ENCODE data around the gene PLCB1. TPM values are rescaled to one million over a fixed set of nuclear protein-coding genes. Genes with fewer than 3 reads are reported as not detected.

The PLCB1 gene
- total and polyA plus RNA-seq, 2 donors: 16.8 to 147 TPM

- Histone ChIP-seq H3K36me3 (ENCODE audit: insufficient read depth) (no peaks in the 10 kb centered on the region), H3K27ac (ENCODE audit: low read depth) (no peak overlapping the region), H3K4me3 (ENCODE audit: low read depth, low read length) (no peak overlapping the region), H3K4me1 (ENCODE audit: insufficient read depth) (no peaks in the 10 kb centered on the region)
- DNase-seq (ENCODE audit: extremely low spot score): no peak
Observed at GRCh38 chr20:8414586-8415274, 282.7 kb downstream of the PLCB1 start.

GRCh38 chr20:8421981-8422380, 289.9 kb downstream of the PLCB1 start:
- WGBS: 24% methylated on average over 2 of the region's 2 CpGs
- H3K4me3 ChIP-seq (ENCODE audit: low read depth, low read length): no peak overlapping the region
- no peaks in the 10 kb centered on the region for H3K4me1 ChIP-seq (ENCODE audit: insufficient read depth)
- DNase-seq (ENCODE audit: extremely low spot score): no peak
- H3K27ac ChIP-seq (ENCODE audit: low read depth): no peak overlapping the region
- no peaks in the 10 kb centered on the region for H3K36me3 ChIP-seq (ENCODE audit: insufficient read depth)

GRCh38 chr20:8423482-8423881, 291.4 kb downstream of the PLCB1 start:
- H3K36me3 ChIP-seq (ENCODE audit: insufficient read depth): no peaks in the 10 kb centered on the region
- no peaks in the 10 kb centered on the region for H3K4me1 ChIP-seq (ENCODE audit: insufficient read depth)
- DNase-seq (ENCODE audit: extremely low spot score): no peak
- 88% methylated on average over 2 of the region's 2 CpGs for WGBS
- H3K27ac ChIP-seq (ENCODE audit: low read depth): no peak overlapping the region
- no peak overlapping the region for H3K4me3 ChIP-seq (ENCODE audit: low read depth, low read length)

GRCh38 chr20:8424010-8424409, 291.9 kb downstream of the PLCB1 start:
- H3K4me3 ChIP-seq (ENCODE audit: low read depth, low read length): no peak overlapping the region
- no peak for DNase-seq (ENCODE audit: extremely low spot score)
- H3K36me3 ChIP-seq (ENCODE audit: insufficient read depth): no peaks in the 10 kb centered on the region
- no peak overlapping the region for H3K27ac ChIP-seq (ENCODE audit: low read depth)
- no peaks in the 10 kb centered on the region for H3K4me1 ChIP-seq (ENCODE audit: insufficient read depth)
- 91% methylated on average over 2 of the region's 2 CpGs for WGBS

GRCh38 chr20:8425016-8425415, 292.9 kb downstream of the PLCB1 start:
- H3K36me3 ChIP-seq (ENCODE audit: insufficient read depth): no peaks in the 10 kb centered on the region
- WGBS: 77% methylated on average over 4 of the region's 4 CpGs
- H3K4me1 ChIP-seq (ENCODE audit: insufficient read depth): no peaks in the 10 kb centered on the region
- no peak for DNase-seq (ENCODE audit: extremely low spot score)
- H3K4me3 ChIP-seq (ENCODE audit: low read depth, low read length): no peak overlapping the region
- H3K27ac ChIP-seq (ENCODE audit: low read depth): no peak overlapping the region

- WGBS: 93% methylated on average over 4 of the region's 4 CpGs
- Histone ChIP-seq H3K4me3 (ENCODE audit: low read depth, low read length) (no peak overlapping the region), H3K27ac (ENCODE audit: low read depth) (no peak overlapping the region), H3K36me3 (ENCODE audit: insufficient read depth) (no peaks in the 10 kb centered on the region), H3K4me1 (ENCODE audit: insufficient read depth) (peaks cover 1% of the 10 kb centered on the region)
- DNase-seq (ENCODE audit: extremely low spot score): no peak
Observed at GRCh38 chr20:8425802-8426201, 293.7 kb downstream of the PLCB1 start.

GRCh38 chr20:8427419-8428040, 295.5 kb downstream of the PLCB1 start:
- WGBS: 78% methylated on average over 2 of the region's 2 CpGs
- DNase-seq (ENCODE audit: extremely low spot score): no peak
- no peak overlapping the region for H3K4me3 ChIP-seq (ENCODE audit: low read depth, low read length)
- H3K4me1 ChIP-seq (ENCODE audit: insufficient read depth): peaks cover 1% of the 10 kb centered on the region
- H3K27ac ChIP-seq (ENCODE audit: low read depth): no peak overlapping the region
- H3K36me3 ChIP-seq (ENCODE audit: insufficient read depth): no peaks in the 10 kb centered on the region

GRCh38 chr20:8428988-8429387, 296.9 kb downstream of the PLCB1 start:
- Histone ChIP-seq H3K4me1 (ENCODE audit: insufficient read depth) (peaks cover 1% of the 10 kb centered on the region), H3K27ac (ENCODE audit: low read depth) (no peak overlapping the region), H3K36me3 (ENCODE audit: insufficient read depth) (no peaks in the 10 kb centered on the region), H3K4me3 (ENCODE audit: low read depth, low read length) (no peak overlapping the region)
- WGBS: 96% methylated on average over 3 of the region's 3 CpGs
- DNase-seq (ENCODE audit: extremely low spot score): no peak

GRCh38 chr20:8431538-8432434, 299.7 kb downstream of the PLCB1 start:
- H3K36me3 ChIP-seq (ENCODE audit: insufficient read depth): no peaks in the 10 kb centered on the region
- peaks cover 1% of the 10 kb centered on the region for H3K4me1 ChIP-seq (ENCODE audit: insufficient read depth)
- H3K4me3 ChIP-seq (ENCODE audit: low read depth, low read length): no peak overlapping the region
- no peak overlapping the region for H3K27ac ChIP-seq (ENCODE audit: low read depth)
- DNase-seq (ENCODE audit: extremely low spot score): peak; percentile 33
- 34% methylated on average over 11 of the region's 11 CpGs for WGBS

GRCh38 chr20:8432435-8433148, 300.5 kb downstream of the PLCB1 start:
- 37% methylated on average over 7 of the region's 7 CpGs for WGBS
- Histone ChIP-seq H3K4me3 (ENCODE audit: low read depth, low read length) (no peak overlapping the region), H3K27ac (ENCODE audit: low read depth) (no peak overlapping the region), H3K36me3 (ENCODE audit: insufficient read depth) (no peaks in the 10 kb centered on the region), H3K4me1 (ENCODE audit: insufficient read depth) (peaks cover 1% of the 10 kb centered on the region)
- DNase-seq (ENCODE audit: extremely low spot score): no peak

- Histone ChIP-seq H3K27ac (ENCODE audit: low read depth) (no peak overlapping the region), H3K4me3 (ENCODE audit: low read depth, low read length) (no peak overlapping the region), H3K36me3 (ENCODE audit: insufficient read depth) (no peaks in the 10 kb centered on the region), H3K4me1 (ENCODE audit: insufficient read depth) (peaks cover 1% of the 10 kb centered on the region)
- 51% methylated on average over 3 of the region's 3 CpGs for WGBS
- no peak for DNase-seq (ENCODE audit: extremely low spot score)
Observed at GRCh38 chr20:8433291-8433690, 301.2 kb downstream of the PLCB1 start.

GRCh38 chr20:8434326-8434876, 302.3 kb downstream of the PLCB1 start:
- Histone ChIP-seq H3K27ac (ENCODE audit: low read depth) (no peak overlapping the region), H3K36me3 (ENCODE audit: insufficient read depth) (no peaks in the 10 kb centered on the region), H3K4me3 (ENCODE audit: low read depth, low read length) (no peak overlapping the region), H3K4me1 (ENCODE audit: insufficient read depth) (peaks cover 1% of the 10 kb centered on the region)
- DNase-seq (ENCODE audit: extremely low spot score): no peak
- WGBS: 94% methylated on average over 2 of the region's 2 CpGs
